Uterus (tissue), 2 donors: Measurements from ENCODE around the gene TRMT10A.

ENCODE experiments used
- CTCF ChIP-seq, 4 experiments: fragments of 200-600 bp in 2 of 4; fragments of 450-650 bp in 2 of 4; sonication (generic) in 2 of 4; IDR thresholded peaks; one replicate each; pipeline ENCODE4 v1.5.1; 2016 to 2019; ENCODE audit warnings: antibody characterized with exemption in 4 of 4, mild to moderate bottlenecking in 2 of 4, moderate library complexity in 1 of 4
- POLR2A ChIP-seq, 2 donors: fragments of 450-650 bp; IDR thresholded peaks; one replicate each; pipeline ENCODE4 v1.6.1; 2016; ENCODE audit warnings: antibody characterized with exemption in 2 of 2, mild to moderate bottlenecking in 1 of 2, moderate library complexity in 1 of 2

DNA sequence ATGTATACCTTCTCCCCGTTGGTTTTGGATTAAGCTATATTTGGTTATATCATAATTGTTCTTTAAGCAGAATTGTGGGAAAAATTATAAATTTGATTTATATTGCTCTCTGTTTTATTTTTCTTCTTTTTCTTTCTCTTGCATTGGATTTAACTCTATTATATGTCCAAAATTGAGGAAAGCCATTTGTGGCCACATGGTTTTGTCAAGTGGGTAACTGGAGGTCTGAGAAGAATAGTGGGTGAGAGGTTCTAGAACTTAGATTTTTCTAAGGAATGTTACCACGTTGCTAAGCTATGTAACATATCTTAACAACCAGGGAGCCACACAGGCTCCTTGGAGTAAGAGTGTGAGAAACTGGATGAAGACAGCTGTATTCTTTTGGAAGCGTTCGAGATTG is 53.1 kb downstream of the TRMT10A start, which contains the start of gene C4orf17:
- TF ChIP-seq CTCF (IDR thresholded peaks at IDR 0.05), result no peak
- no peak for TF ChIP-seq POLR2A (IDR thresholded peaks at IDR 0.05)
